Glomerular visceral epithelial cell (primary cell): Measurements from ENCODE around the gene SLIT3.

Experiments
- DNase-seq: peaks from one replicate; pipeline ENCODE4 v3.0.0-alpha.2; 2016; ENCODE audit errors: extremely low spot score

The SLIT3 gene

GRCh38 chr5:168961681-168962080 lies 339.3 kb downstream of the SLIT3 start:
- DNase-seq: no peak

GRCh38 chr5:168960497-168960896 lies 340.4 kb downstream of the SLIT3 start:
- no peak for DNase-seq

- no peak for DNase-seq
These were observed 347.6 kb downstream of the SLIT3 start for GRCh38 chr5:168953351-168953750.

GRCh38 chr5:168952196-168952595 lies 348.7 kb downstream of the SLIT3 start:
- no peak for DNase-seq

GRCh38 chr5:168951769-168952168 lies 349.2 kb downstream of the SLIT3 start:
- DNase-seq: no peak

GRCh38 chr5:168951356-168951755 lies 349.6 kb downstream of the SLIT3 start:
- DNase-seq: no peak

GRCh38 chr5:168950241-168950951 lies 350.5 kb downstream of the SLIT3 start:
- DNase-seq: no peak

- no peak for DNase-seq
These were observed 352.2 kb downstream of the SLIT3 start for GRCh38 chr5:168948746-168949145.

- peak; percentile 41 for DNase-seq
These were observed 353.6 kb downstream of the SLIT3 start for GRCh38 chr5:168947212-168947868.

GRCh38 chr5:168946363-168946762 lies 354.6 kb downstream of the SLIT3 start:
- no peak for DNase-seq

- no peak for DNase-seq
These were observed 356.9 kb downstream of the SLIT3 start for GRCh38 chr5:168944004-168944403.

GRCh38 chr5:168943091-168943884 lies 357.7 kb downstream of the SLIT3 start:
- no peak for DNase-seq

- no peak for DNase-seq
These were observed 359.0 kb downstream of the SLIT3 start for GRCh38 chr5:168941901-168942300.

GRCh38 chr5:168940712-168941111 lies 360.2 kb downstream of the SLIT3 start:
- DNase-seq: no peak

GRCh38 chr5:168939887-168940544 lies 360.9 kb downstream of the SLIT3 start:
- no peak for DNase-seq

- DNase-seq: no peak
These were observed 361.7 kb downstream of the SLIT3 start for GRCh38 chr5:168939156-168939800.

- DNase-seq: no peak
These were observed 364.4 kb downstream of the SLIT3 start for GRCh38 chr5:168936511-168936910.

- no peak for DNase-seq
These were observed 365.8 kb downstream of the SLIT3 start for GRCh38 chr5:168935183-168935582.

- peak; percentile 17 for DNase-seq
These were observed 366.8 kb downstream of the SLIT3 start for GRCh38 chr5:168934169-168934568.

- no peak for DNase-seq
These were observed 368.3 kb downstream of the SLIT3 start for GRCh38 chr5:168932400-168933189.
